Measurements from ENCODE around the gene STX18.
"Not testable (repeated sequence)": the region's sequence is repeated elsewhere in the genome, so short reads cannot be mapped to it uniquely, and the experiment has no call there.

The STX18 gene

GRCh38 chr4:4507923-4508322 lies 33.9 kb downstream of the STX18 start:
- DNase-seq (ENCODE audit: low spot score), result peak; percentile 2

- DNase-seq (ENCODE audit: low spot score), result no peak
These were observed 34.4 kb downstream of the STX18 start for GRCh38 chr4:4507403-4507802.

GRCh38 chr4:4506961-4507360 lies 34.9 kb downstream of the STX18 start:
- DNase-seq (ENCODE audit: low spot score), result no peak

- not testable (repeated sequence) for DNase-seq (ENCODE audit: low spot score)
These were observed 36.6 kb downstream of the STX18 start for GRCh38 chr4:4505211-4505610.

- DNase-seq (ENCODE audit: low spot score), result no peak
These were observed 37.1 kb downstream of the STX18 start for GRCh38 chr4:4504783-4505182.

- DNase-seq (ENCODE audit: low spot score), result peak; percentile 34
These were observed 39.0 kb downstream of the STX18 start for GRCh38 chr4:4502694-4503311.

GRCh38 chr4:4501679-4502078 lies 40.2 kb downstream of the STX18 start:
- no peak for DNase-seq (ENCODE audit: low spot score)

- no peak for DNase-seq (ENCODE audit: low spot score)
These were observed 42.3 kb downstream of the STX18 start for GRCh38 chr4:4499438-4500123.

- DNase-seq (ENCODE audit: low spot score), result no peak
These were observed 45.1 kb downstream of the STX18 start for GRCh38 chr4:4496592-4497372.

GRCh38 chr4:4494882-4495281 lies 47.0 kb downstream of the STX18 start:
- no peak for DNase-seq (ENCODE audit: low spot score)

- DNase-seq (ENCODE audit: low spot score), result peak; percentile 0
These were observed 49.5 kb downstream of the STX18 start for GRCh38 chr4:4492161-4492847.

- no peak for DNase-seq (ENCODE audit: low spot score)
These were observed 50.4 kb downstream of the STX18 start for GRCh38 chr4:4491396-4491893.

GRCh38 chr4:4490816-4491215 lies 51.0 kb downstream of the STX18 start:
- DNase-seq (ENCODE audit: low spot score), result no peak

- no peak for DNase-seq (ENCODE audit: low spot score)
These were observed 51.8 kb downstream of the STX18 start for GRCh38 chr4:4490041-4490440.

GRCh38 chr4:4488405-4489404 lies 53.1 kb downstream of the STX18 start:
- peak; percentile 74 for DNase-seq (ENCODE audit: low spot score)

- DNase-seq (ENCODE audit: low spot score), result no peak
These were observed 54.9 kb downstream of the STX18 start for GRCh38 chr4:4486969-4487368.

GRCh38 chr4:4485806-4486205 lies 56.0 kb downstream of the STX18 start:
- no peak for DNase-seq (ENCODE audit: low spot score)

GRCh38 chr4:4481399-4481994 lies 60.4 kb downstream of the STX18 start:
- no peak for DNase-seq (ENCODE audit: low spot score)

GRCh38 chr4:4480685-4481398 lies 61.0 kb downstream of the STX18 start:
- no peak for DNase-seq (ENCODE audit: low spot score)

- DNase-seq (ENCODE audit: low spot score), result no peak
These were observed 61.6 kb downstream of the STX18 start for GRCh38 chr4:4480205-4480604.
